Esophagus muscularis mucosa (tissue), 4 donors: ENCODE results near the gene PMFBP1.

ENCODE experiments used
- CTCF ChIP-seq, 3 experiments: fragments of 200-600 bp in 2 of 3; fragments of 450-650 bp in 1 of 3; sonication (generic) in 2 of 3; IDR thresholded peaks; one replicate each; pipeline ENCODE4 v1.5.1; 2017 to 2019; ENCODE audit warnings: antibody characterized with exemption in 3 of 3, mild to moderate bottlenecking in 2 of 3, moderate library complexity in 1 of 3
- EP300 ChIP-seq: sonication (generic); formaldehyde crosslinking; IDR thresholded peaks from one replicate; pipeline ENCODE4 v1.6.1; 2017; ENCODE audit warnings: antibody characterized with exemption
- POLR2A ChIP-seq: fragments of 450-650 bp; IDR thresholded peaks from one replicate; pipeline ENCODE4 v1.6.1; 2017; ENCODE audit warnings: antibody characterized with exemption, moderate library complexity, mild to moderate bottlenecking, low read depth

- TF ChIP-seq EP300 (no peak), CTCF (IDR thresholded peaks at IDR 0.05) (no peak), POLR2A (no peak)
Measured at GRCh38 chr16:72149676-72150464, 22.1 kb downstream of the PMFBP1 start.
